Endodermal cell (in vitro differentiated cells): ENCODE data around the gene TPCN2. TPM values are rescaled to one million over a fixed set of nuclear protein-coding genes. Genes with fewer than 3 reads are reported as not detected.

Experiments
- DNase-seq: peaks from one replicate; pipeline ENCODE4 v3.0.0-alpha.2; 2017
- H3K27ac ChIP-seq: 2 replicates; pipeline ENCODE4 v1.5.1; 2013; ENCODE audit warnings: mild to moderate bottlenecking, low read depth, low read length, moderate library complexity
- H3K27me3 ChIP-seq: 2 replicates; pipeline ENCODE4 v1.6.1; 2013; ENCODE audit warnings: mild to moderate bottlenecking, low read length, moderate library complexity; ENCODE audit not compliant: insufficient read depth, control insufficient read depth, poor library complexity, severe bottlenecking
- H3K36me3 ChIP-seq: 2 replicates; pipeline ENCODE4 v1.7.0; 2013; ENCODE audit warnings: mild to moderate bottlenecking, low read length, moderate library complexity; ENCODE audit not compliant: control insufficient read depth, insufficient read depth
- H3K4me1 ChIP-seq: one replicate; pipeline ENCODE4 v1.7.0; 2013; ENCODE audit warnings: low read length; ENCODE audit not compliant: control insufficient read depth, insufficient read depth
- H3K4me3 ChIP-seq: 2 replicates; pipeline ENCODE4 v1.5.1; 2013; ENCODE audit warnings: mild to moderate bottlenecking, low read length, moderate library complexity
- H3K9ac ChIP-seq: 2 replicates; pipeline ENCODE4 v1.6.1; 2013; ENCODE audit warnings: mild to moderate bottlenecking, low read length, moderate library complexity; ENCODE audit not compliant: poor library complexity, severe bottlenecking; ENCODE audit errors: extremely low read depth
- H3K9me3 ChIP-seq: 2 replicates; pipeline ENCODE4 v1.6.1; 2013; ENCODE audit warnings: mild to moderate bottlenecking, low read length, moderate library complexity; ENCODE audit not compliant: control insufficient read depth
- H3K27ac Mint-ChIP-seq: 2 replicates; pipeline ENCODE4 v1.8.0; 2020; ENCODE audit warnings: mixed read lengths
- H3K27me3 Mint-ChIP-seq: 2 replicates; pipeline ENCODE4 v1.8.0; 2021; ENCODE audit warnings: mild to moderate bottlenecking, mixed read lengths; ENCODE audit not compliant: insufficient read depth
- H3K36me3 Mint-ChIP-seq: 2 replicates; pipeline ENCODE4 v1.8.0; 2020; ENCODE audit warnings: low read depth, mixed read lengths
- H3K4me1 Mint-ChIP-seq: 2 replicates; pipeline ENCODE4 v1.8.0; 2020; ENCODE audit warnings: mixed read lengths
- H3K4me3 Mint-ChIP-seq: 2 replicates; pipeline ENCODE4 v1.8.0; 2020; ENCODE audit warnings: mild to moderate bottlenecking, moderate library complexity, mixed read lengths
- H3K9me3 Mint-ChIP-seq: 2 replicates; pipeline ENCODE4 v1.8.0; 2020; ENCODE audit warnings: mild to moderate bottlenecking, mixed read lengths
- WGBS, 2 experiments: methylation state at CpG; one replicate each; pipeline versions ENCODE4 v1.1.5 to v1.1.7; 2013; ENCODE audit warnings: missing lambda C conversion rate in 2 of 2, mixed read lengths in 1 of 2; ENCODE audit not compliant: insufficient coverage in 1 of 2, insufficient read length in 1 of 2; 5-methylcytosine and 5-hydroxymethylcytosine counted together
- total RNA-seq, 2 donors: library from RNA; stranded (reverse); fragmentation: NEBNext Ultra II Directional in 1 of 2; extraction: Animal tissue kit (Norgen Biotek cat#: 25700) in 1 of 2; gene quantifications; 2 replicates in 1 of 2; 3 replicates in 1 of 2; pipeline ENCODE4 v1.2.1, GENCODE V29; 2021
- TF ChIP-seq, protein P1 (sequence below): fragments of 200-600 bp; sonication (generic); conservative IDR thresholded peaks from 2 replicates; pipeline ENCODE4 v1.5.0; 2021; ENCODE audit warnings: antibody characterized with exemption, mild to moderate bottlenecking

TPCN2 gene
- total RNA-seq, 2 donors from 2014 or later, result 20.7 to 27.9 TPM

DNA sequence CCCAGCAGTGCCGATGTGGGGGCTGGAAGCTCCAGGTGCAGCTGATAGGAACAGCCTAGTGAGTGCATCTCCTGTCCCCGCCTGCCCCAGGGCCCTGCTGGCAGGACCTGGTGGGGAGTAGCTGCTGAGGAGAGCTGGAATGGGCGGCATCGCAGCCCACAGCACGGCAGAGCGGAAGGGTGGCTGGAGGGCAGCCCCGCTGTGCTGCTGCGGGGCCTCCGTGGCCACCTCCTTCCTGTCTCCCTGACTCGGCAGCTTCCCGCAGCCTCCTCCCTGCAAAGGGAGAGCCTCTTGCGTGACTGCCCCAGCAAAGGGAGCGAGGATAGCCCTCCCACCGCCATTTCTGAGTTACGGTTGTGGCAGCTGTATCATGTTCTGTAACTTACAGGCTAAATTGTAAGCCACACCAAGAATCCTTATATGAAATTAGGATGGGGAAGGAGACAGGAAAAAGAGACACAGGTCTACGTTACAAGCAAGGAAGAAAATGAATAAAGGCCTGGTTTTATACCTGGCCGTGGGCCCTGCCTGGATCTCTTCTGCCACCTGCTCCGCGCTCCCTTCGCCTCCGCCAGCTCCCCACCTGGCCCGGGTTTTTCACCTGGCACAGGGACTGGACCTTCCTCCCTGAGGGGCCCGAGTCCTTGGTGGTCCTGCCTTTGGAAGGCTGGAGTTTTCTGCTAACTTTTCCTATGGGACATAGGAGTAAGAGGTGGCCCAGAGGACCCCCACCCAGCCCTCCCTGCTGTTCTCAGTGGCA, 10.0 kb downstream of the TPCN2 start:
- Histone ChIP-seq H3K9me3 (no peaks in the 10 kb centered on the region), H3K4me1 (no peaks in the 10 kb centered on the region), H3K4me3 (no peak overlapping the region), H3K27me3 (no peaks in the 10 kb centered on the region), H3K36me3 (peaks cover 7% of the 10 kb centered on the region), H3K9ac (no peak overlapping the region), H3K27ac (no peak overlapping the region)
- 91% methylated on average over 19 to 23 of the region's 23 CpGs for WGBS, 2 experiments
- Mint-ChIP-seq H3K4me1 (peaks cover 3% of the 10 kb centered on the region), H3K9me3 (no peaks in the 10 kb centered on the region), H3K27me3 (no peaks in the 10 kb centered on the region), H3K27ac (no peak overlapping the region), H3K4me3 (no peak overlapping the region), H3K36me3 (peaks cover 14% of the 10 kb centered on the region)
- TF ChIP-seq, protein P1, sequence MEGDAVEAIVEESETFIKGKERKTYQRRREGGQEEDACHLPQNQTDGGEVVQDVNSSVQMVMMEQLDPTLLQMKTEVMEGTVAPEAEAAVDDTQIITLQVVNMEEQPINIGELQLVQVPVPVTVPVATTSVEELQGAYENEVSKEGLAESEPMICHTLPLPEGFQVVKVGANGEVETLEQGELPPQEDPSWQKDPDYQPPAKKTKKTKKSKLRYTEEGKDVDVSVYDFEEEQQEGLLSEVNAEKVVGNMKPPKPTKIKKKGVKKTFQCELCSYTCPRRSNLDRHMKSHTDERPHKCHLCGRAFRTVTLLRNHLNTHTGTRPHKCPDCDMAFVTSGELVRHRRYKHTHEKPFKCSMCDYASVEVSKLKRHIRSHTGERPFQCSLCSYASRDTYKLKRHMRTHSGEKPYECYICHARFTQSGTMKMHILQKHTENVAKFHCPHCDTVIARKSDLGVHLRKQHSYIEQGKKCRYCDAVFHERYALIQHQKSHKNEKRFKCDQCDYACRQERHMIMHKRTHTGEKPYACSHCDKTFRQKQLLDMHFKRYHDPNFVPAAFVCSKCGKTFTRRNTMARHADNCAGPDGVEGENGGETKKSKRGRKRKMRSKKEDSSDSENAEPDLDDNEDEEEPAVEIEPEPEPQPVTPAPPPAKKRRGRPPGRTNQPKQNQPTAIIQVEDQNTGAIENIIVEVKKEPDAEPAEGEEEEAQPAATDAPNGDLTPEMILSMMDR, result no peak
- no peak for DNase-seq

DNA sequence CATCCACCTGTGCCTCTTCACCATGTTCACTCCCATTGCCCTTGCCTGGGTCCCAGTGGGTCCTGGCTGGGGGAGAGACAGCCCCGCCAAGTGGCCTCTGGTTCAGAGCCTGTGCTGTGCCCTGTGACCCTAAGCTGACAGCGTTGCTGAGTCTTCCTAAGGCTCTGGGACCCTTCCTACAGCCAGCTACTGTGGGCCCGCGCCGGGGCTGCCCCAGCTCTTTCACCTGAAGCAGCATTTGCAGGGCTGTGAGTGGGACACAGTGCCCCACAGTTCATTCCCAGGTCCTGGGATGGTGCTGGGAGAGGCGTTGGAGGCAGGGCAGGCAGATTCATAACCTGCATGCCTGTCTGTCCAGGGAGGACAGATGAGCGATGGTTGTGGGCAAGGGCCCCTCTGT, 10.7 kb downstream of the TPCN2 start:
- peaks cover 14% of the 10 kb centered on the region for H3K36me3 Mint-ChIP-seq
- H3K4me1 Mint-ChIP-seq, result peaks cover 3% of the 10 kb centered on the region
- Histone ChIP-seq H3K36me3 (peaks cover 7% of the 10 kb centered on the region), H3K27ac (no peak overlapping the region), H3K9ac (no peak overlapping the region), H3K27me3 (no peaks in the 10 kb centered on the region), H3K9me3 (no peaks in the 10 kb centered on the region), H3K4me3 (no peak overlapping the region), H3K4me1 (no peaks in the 10 kb centered on the region)
- H3K4me3 Mint-ChIP-seq, result no peak overlapping the region
- no peak overlapping the region for H3K27ac Mint-ChIP-seq
- 93 to 95% methylated on average over 3 to 7 of the region's 7 CpGs for WGBS, 2 experiments
- TF ChIP-seq, protein P1, result no peak
- no peaks in the 10 kb centered on the region for H3K9me3 Mint-ChIP-seq
- no peaks in the 10 kb centered on the region for H3K27me3 Mint-ChIP-seq
- no peak for DNase-seq

DNA sequence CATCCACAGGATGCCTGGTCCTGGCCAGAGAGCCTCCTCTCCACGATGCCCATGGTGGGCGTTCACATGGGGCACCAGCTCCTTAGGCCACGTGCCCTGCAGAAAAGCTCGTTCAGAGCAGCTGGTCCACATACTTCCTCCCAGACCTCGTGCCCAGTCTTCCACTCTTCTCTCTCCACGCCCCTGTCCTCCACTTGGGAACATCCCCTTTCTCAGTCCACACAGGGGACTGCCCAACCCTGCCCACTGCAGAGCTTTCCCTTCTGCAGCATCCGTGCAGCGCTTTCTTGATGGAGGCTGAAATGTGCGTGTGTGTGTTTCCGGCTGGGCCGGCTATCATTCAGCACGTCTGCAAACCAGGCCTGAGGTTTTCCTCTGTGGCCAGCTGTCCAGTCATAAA, 11.3 kb downstream of the TPCN2 start:
- Mint-ChIP-seq H3K27ac (no peak overlapping the region), H3K4me1 (peaks cover 3% of the 10 kb centered on the region), H3K9me3 (no peaks in the 10 kb centered on the region), H3K27me3 (no peaks in the 10 kb centered on the region), H3K36me3 (peaks cover 13% of the 10 kb centered on the region), H3K4me3 (no peak overlapping the region)
- TF ChIP-seq, protein P1, result no peak
- Histone ChIP-seq H3K27ac (no peak overlapping the region), H3K4me3 (no peak overlapping the region), H3K36me3 (peaks cover 7% of the 10 kb centered on the region), H3K4me1 (no peaks in the 10 kb centered on the region), H3K9ac (no peak overlapping the region), H3K9me3 (no peaks in the 10 kb centered on the region), H3K27me3 (no peaks in the 10 kb centered on the region)
- DNase-seq, result no peak
- 92 to 97% methylated on average over 9 to 12 of the region's 12 CpGs for whole genome bisulfite sequencing, 2 experiments
